ENCODE results near the gene ZNF30.
A peak's percentile ranks its signal among the peaks of the same experiment; 100 is the strongest.

The ZNF30 gene

DNA sequence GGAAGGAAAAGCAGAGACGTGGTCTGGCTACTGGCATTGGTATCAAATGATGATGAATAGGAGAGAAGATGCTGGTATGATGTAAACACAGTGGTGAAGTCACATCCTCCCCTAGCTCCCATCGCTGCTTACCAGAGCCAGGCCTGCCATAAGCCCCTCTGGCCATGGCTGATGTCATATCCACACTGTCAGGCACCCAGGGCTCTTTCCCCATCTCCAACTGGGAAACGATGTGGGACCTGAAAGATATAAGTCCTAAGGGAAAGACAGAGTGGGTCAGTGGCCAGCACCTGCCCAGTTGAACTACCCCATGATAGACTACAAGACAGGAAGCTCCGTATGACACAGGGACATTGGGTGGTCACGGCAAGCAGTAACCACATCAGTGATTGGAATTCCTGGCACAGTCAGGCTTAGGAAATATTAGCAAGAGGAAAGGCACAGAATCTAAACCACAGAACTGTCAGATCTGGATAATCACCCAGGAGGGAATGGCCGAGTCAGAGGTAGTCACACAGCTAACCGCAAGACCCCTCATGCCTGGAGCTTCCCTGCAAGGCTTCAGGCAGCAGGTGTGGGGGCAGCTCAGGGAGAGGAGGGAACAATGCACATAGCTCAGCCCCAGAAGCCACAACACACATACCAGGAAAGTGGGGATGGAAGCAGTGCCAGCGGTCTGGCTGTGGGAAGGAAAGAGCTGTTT, 33.6 kb downstream of the ZNF30 start:
- H3K27me3 ChIP-seq (ENCODE audit: insufficient read depth, poor library complexity, severe bottlenecking): no peaks in the 10 kb centered on the region
- peaks cover 18% of the 10 kb centered on the region for H3K9me3 ChIP-seq (ENCODE audit: severe bottlenecking)
- H3K4me1 ChIP-seq (ENCODE audit: insufficient read depth, poor library complexity, severe bottlenecking): peaks cover 9% of the 10 kb centered on the region
- peaks cover 38% of the 10 kb centered on the region for H3K36me3 ChIP-seq (ENCODE audit: low read depth)
- no peak for DNase-seq (ENCODE audit: low spot score)
- ATAC-seq (ENCODE audit: low read depth): no peak
- TF ChIP-seq, protein P1, sequence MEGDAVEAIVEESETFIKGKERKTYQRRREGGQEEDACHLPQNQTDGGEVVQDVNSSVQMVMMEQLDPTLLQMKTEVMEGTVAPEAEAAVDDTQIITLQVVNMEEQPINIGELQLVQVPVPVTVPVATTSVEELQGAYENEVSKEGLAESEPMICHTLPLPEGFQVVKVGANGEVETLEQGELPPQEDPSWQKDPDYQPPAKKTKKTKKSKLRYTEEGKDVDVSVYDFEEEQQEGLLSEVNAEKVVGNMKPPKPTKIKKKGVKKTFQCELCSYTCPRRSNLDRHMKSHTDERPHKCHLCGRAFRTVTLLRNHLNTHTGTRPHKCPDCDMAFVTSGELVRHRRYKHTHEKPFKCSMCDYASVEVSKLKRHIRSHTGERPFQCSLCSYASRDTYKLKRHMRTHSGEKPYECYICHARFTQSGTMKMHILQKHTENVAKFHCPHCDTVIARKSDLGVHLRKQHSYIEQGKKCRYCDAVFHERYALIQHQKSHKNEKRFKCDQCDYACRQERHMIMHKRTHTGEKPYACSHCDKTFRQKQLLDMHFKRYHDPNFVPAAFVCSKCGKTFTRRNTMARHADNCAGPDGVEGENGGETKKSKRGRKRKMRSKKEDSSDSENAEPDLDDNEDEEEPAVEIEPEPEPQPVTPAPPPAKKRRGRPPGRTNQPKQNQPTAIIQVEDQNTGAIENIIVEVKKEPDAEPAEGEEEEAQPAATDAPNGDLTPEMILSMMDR (IDR thresholded peaks at IDR 0.05; ENCODE audit: poor library complexity, severe bottlenecking): no peak
- no peak overlapping the region for H3K27ac ChIP-seq (ENCODE audit: poor library complexity, severe bottlenecking)
- H3K4me3 ChIP-seq (ENCODE audit: severe bottlenecking): no peak overlapping the region

DNA sequence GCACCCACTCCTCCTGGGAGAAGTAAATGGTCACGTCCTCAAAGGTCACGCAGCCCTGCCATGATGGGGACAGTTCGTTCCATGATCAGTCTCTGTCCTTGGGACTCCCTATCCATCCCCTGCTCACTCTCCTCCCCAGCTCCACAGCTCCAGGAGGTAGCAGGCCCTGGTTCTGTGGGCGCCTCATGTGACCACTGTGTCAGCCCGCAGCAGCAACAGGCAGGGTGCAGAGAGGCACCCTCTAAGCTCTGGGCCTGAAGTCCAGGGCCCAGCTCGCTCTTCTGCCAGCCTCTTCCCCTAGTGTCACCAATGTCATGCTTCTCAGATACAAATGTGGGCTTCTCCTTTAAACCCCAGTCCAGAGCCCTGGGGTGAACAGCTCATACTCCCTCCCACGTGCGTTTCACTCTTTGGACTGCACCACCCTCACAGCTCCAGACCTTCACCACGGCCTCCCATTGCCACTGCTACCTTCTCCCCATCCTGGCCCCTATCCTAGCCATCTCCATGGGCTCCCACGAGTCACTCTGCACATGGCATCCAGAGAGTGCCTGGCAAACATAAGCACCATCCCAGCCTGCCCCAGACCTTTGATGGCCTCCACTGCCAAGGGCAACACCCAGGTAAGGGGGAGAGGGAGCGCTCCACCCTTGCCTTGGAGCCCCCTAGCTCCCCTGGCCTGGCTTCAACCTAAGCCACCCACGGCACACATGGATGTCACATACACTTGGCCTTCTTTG, 34.4 kb downstream of the ZNF30 start:
- Histone ChIP-seq H3K9me3 (ENCODE audit: severe bottlenecking) (peaks cover 18% of the 10 kb centered on the region), H3K4me3 (ENCODE audit: severe bottlenecking) (no peak overlapping the region), H3K36me3 (ENCODE audit: low read depth) (peaks cover 38% of the 10 kb centered on the region), H3K27ac (ENCODE audit: poor library complexity, severe bottlenecking) (no peak overlapping the region), H3K27me3 (ENCODE audit: insufficient read depth, poor library complexity, severe bottlenecking) (no peaks in the 10 kb centered on the region), H3K4me1 (ENCODE audit: insufficient read depth, poor library complexity, severe bottlenecking) (peaks cover 9% of the 10 kb centered on the region)
- DNase-seq (ENCODE audit: low spot score) (no peak), ATAC-seq (ENCODE audit: low read depth) (no peak)
- TF ChIP-seq, protein P1 (IDR thresholded peaks at IDR 0.05; ENCODE audit: poor library complexity, severe bottlenecking): no peak

DNA sequence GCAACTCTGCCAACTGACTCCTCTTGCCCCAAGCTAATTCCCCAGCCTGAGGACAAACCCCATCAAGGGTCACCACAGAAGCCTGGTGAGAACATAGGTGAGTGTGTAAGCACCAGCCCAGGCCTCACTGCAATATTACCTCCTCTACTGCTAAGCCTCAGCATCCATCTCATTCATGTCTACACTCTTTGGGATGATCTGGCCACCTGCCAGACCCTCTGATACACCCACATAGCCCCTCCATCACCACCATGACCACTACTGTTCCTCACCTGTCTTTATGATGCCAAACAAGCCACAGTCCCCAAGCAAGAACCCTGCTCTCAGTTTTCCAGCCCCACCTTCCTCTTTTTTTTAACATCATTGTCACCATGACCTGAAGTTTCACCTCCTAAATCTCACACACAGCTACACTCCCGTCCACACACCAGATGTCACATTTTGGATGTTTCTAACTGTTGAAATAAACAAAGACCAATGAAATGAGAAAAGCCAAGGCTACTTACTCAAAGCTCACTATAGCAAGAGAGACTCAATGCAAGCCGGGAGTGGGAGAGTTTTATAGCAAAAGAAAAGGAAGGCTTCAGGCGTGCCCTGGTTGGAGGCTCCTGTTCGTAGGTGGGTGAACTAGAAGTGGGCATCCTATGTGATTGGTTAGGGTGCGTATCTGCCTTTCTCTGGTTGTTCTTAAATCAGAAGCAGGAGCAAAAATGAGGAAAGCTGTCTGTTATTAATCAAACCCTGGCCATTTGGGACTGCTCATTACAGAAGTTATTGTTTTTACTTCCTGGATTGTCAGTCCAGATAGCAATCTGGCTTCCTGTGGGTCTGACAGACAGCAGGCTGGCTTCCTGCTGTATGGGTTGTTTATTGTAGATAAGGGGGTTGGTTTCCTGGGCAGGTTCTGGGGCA, 35.3 kb downstream of the ZNF30 start:
- TF ChIP-seq, protein P1 (IDR thresholded peaks at IDR 0.05; ENCODE audit: poor library complexity, severe bottlenecking): no peak
- peaks cover 37% of the 10 kb centered on the region for H3K36me3 ChIP-seq (ENCODE audit: low read depth)
- no peak overlapping the region for H3K27ac ChIP-seq (ENCODE audit: poor library complexity, severe bottlenecking)
- ATAC-seq (ENCODE audit: low read depth): no peak
- no peak overlapping the region for H3K4me3 ChIP-seq (ENCODE audit: severe bottlenecking)
- H3K4me1 ChIP-seq (ENCODE audit: insufficient read depth, poor library complexity, severe bottlenecking): peaks cover 9% of the 10 kb centered on the region
- no peaks in the 10 kb centered on the region for H3K27me3 ChIP-seq (ENCODE audit: insufficient read depth, poor library complexity, severe bottlenecking)
- no peak for DNase-seq (ENCODE audit: low spot score)
- peaks cover 14% of the 10 kb centered on the region for H3K9me3 ChIP-seq (ENCODE audit: severe bottlenecking)

DNA sequence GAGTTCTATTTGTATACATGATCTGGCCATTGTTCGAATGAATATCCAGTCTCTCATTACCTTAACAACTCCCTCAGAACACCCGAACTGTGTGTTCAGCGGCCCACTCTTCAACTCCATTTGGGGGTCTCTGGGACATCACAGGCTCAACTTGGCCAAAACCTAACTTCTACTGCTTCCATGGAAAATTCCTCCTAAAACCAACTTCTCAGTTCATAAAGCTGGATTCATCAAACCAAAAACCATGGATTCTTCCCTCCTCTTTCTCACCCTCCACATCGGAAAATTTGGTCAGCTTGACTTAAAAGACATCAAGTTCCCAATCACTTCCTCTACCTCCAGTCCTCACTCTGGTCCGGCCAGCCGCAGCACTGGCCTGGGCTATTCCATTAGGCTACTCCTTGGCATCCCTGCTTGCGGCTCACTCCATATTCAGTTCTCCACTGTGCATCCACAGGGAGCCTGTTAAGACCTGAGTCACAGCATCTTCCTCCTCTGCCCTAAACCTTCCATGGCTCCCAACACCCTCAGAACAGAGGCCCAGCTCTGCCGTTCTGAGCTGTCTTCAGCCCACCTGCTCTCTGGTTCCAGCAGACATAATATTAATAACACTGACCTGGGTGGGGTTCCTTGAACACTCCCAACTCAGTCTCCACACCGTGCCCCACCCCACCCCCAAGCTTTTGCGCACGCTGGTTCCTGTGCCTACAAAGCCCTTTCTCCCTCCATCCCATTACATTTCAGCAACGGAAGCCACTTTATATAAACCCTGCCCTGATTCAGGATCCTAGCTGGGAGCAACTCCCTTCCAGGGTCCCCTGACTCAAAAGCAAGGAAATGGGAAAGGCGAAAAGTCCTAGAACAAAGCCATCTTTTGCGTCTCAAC, 36.2 kb downstream of the ZNF30 start:
- peak; percentile 16; the same call in 1 of the 3 replicates for ATAC-seq (ENCODE audit: low read depth)
- TF ChIP-seq, protein P1 (IDR thresholded peaks at IDR 0.05; ENCODE audit: poor library complexity, severe bottlenecking): no peak
- H3K9me3 ChIP-seq (ENCODE audit: severe bottlenecking): peaks cover 9% of the 10 kb centered on the region
- H3K27ac ChIP-seq (ENCODE audit: poor library complexity, severe bottlenecking): no peak overlapping the region
- peak overlapping the region; percentile 83 for H3K4me3 ChIP-seq (ENCODE audit: severe bottlenecking)
- no peak for DNase-seq (ENCODE audit: low spot score)
- H3K36me3 ChIP-seq (ENCODE audit: low read depth): peaks cover 28% of the 10 kb centered on the region
- no peaks in the 10 kb centered on the region for H3K27me3 ChIP-seq (ENCODE audit: insufficient read depth, poor library complexity, severe bottlenecking)
- H3K4me1 ChIP-seq (ENCODE audit: insufficient read depth, poor library complexity, severe bottlenecking): peaks cover 9% of the 10 kb centered on the region
